Occipital lobe (tissue), 3 donors: ENCODE measurements around the gene ERRFI1. TPM values are rescaled to one million over a fixed set of nuclear protein-coding genes. Genes with fewer than 3 reads are reported as not detected.
"Not testable (repeated sequence)": the region's sequence is repeated elsewhere in the genome, so short reads cannot be mapped to it uniquely, and the experiment has no call there.

Experiments
- DNase-seq: peaks from one replicate; lab custom pipeline; 2025; lab: John Stamatoyannopoulos, UW
- small RNA-seq: library from RNA; depleted of rRNA; stranded (forward); fragments of <200 nt; gene quantifications from one replicate; pipeline ENCODE3, GENCODE V24; 2014
- total RNA-seq: library from RNA; depleted of rRNA; stranded (reverse); fragments of >200 nt; gene quantifications from one replicate; pipeline ENCODE4 v1.2.3, GENCODE V29; 2014

The ERRFI1 gene
- total RNA-seq, 1 donor from 2014 or later: 19.7 TPM

GRCh38 chr1:7971024-7971423, 55.1 kb downstream of the ERRFI1 start:
- DNase-seq: no peak

GRCh38 chr1:7970246-7970645, 55.9 kb downstream of the ERRFI1 start:
- DNase-seq: no peak

GRCh38 chr1:7967651-7968050, 58.5 kb downstream of the ERRFI1 start:
- DNase-seq: no peak

- DNase-seq: no peak
These were observed 58.9 kb downstream of the ERRFI1 start for GRCh38 chr1:7967196-7967595.

GRCh38 chr1:7964476-7964875, 61.6 kb downstream of the ERRFI1 start:
- DNase-seq: no peak

GRCh38 chr1:7963841-7964240, 62.3 kb downstream of the ERRFI1 start:
- DNase-seq: not testable (repeated sequence)

- DNase-seq: not testable (repeated sequence)
These were observed 62.8 kb downstream of the ERRFI1 start for GRCh38 chr1:7963378-7963730.

GRCh38 chr1:7962636-7963377, 63.3 kb downstream of the ERRFI1 start:
- DNase-seq: no peak

GRCh38 chr1:7962014-7962335, 64.1 kb downstream of the ERRFI1 start:
- no peak for DNase-seq

Small RNAs within 50 kb of the gene (small RNA-seq; reads per million reads assigned to genes)
- not detected for gene RF00019

Other genes starting within 250 kb of the ERRFI1 start
- gene PER3, start 242.0 kb downstream of the ERRFI1 start, total RNA-seq: 3.3 TPM
- gene UTS2, start 173.2 kb downstream of the ERRFI1 start, total RNA-seq: not detected
- not detected for gene TNFRSF9, start 85.5 kb downstream of the ERRFI1 start, total RNA-seq
- 112 TPM for gene PARK7, start 64.6 kb downstream of the ERRFI1 start, total RNA-seq